GM19467 (cell line): ENCODE data around the gene PCLO.

Experiments
- ATAC-seq: cut with Tn5 transposase; IDR thresholded peaks from one replicate; pipeline ENCODE4 v1.9.1; 2021; ENCODE audit warnings: mild to moderate bottlenecking, moderate library complexity; ENCODE audit not compliant: unreplicated experiment

The PCLO gene, protein sequence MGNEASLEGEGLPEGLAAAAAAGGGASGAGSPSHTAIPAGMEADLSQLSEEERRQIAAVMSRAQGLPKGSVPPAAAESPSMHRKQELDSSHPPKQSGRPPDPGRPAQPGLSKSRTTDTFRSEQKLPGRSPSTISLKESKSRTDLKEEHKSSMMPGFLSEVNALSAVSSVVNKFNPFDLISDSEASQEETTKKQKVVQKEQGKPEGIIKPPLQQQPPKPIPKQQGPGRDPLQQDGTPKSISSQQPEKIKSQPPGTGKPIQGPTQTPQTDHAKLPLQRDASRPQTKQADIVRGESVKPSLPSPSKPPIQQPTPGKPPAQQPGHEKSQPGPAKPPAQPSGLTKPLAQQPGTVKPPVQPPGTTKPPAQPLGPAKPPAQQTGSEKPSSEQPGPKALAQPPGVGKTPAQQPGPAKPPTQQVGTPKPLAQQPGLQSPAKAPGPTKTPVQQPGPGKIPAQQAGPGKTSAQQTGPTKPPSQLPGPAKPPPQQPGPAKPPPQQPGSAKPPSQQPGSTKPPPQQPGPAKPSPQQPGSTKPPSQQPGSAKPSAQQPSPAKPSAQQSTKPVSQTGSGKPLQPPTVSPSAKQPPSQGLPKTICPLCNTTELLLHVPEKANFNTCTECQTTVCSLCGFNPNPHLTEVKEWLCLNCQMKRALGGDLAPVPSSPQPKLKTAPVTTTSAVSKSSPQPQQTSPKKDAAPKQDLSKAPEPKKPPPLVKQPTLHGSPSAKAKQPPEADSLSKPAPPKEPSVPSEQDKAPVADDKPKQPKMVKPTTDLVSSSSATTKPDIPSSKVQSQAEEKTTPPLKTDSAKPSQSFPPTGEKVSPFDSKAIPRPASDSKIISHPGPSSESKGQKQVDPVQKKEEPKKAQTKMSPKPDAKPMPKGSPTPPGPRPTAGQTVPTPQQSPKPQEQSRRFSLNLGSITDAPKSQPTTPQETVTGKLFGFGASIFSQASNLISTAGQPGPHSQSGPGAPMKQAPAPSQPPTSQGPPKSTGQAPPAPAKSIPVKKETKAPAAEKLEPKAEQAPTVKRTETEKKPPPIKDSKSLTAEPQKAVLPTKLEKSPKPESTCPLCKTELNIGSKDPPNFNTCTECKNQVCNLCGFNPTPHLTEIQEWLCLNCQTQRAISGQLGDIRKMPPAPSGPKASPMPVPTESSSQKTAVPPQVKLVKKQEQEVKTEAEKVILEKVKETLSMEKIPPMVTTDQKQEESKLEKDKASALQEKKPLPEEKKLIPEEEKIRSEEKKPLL (N-terminal part only)

DNA sequence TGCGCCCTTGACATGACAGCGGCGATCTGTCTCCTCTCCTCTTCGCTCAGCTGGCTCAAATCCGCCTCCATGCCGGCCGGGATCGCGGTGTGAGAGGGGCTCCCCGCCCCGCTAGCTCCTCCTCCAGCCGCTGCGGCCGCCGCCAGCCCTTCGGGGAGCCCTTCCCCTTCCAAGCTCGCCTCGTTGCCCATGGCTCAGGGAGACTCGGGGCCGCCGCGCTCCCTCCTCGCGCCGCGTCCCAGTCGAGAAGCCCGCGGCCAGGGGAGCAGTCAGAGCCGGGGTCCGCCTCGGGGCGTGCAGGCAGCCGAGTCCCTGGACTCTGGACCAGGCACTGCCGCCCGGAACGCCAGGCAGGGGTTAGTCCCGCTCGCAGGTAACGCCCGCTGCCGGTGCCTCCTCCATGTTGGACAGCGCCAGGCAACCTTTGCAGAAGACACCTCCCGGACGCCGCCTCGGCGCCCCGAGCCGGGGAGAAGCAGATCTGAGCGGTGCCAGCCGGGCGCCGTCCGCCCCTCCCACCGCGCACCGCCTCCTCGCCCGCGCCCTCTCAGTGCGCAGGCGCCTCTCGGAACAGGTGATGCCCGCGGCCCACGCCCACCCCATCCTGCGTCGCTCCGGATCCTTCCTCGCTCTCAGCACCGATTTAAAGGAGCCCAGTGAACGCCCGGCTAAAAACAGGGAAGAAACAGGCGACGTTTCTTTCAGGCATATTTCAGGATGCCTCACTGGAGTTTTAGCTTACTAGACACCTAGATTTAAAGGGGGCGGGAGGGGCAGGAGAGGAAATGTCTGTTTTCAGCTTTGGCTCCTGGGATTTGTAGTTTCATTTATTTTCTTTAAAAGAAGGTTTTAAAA, at the start of gene PCLO:
Gene PCLO (minus strand): TSS at position 483 of the 855 bp plus-strand sequence. CDS start 292 bp downstream, at position 191.
- peak; percentile 93 for ATAC-seq

DNA sequence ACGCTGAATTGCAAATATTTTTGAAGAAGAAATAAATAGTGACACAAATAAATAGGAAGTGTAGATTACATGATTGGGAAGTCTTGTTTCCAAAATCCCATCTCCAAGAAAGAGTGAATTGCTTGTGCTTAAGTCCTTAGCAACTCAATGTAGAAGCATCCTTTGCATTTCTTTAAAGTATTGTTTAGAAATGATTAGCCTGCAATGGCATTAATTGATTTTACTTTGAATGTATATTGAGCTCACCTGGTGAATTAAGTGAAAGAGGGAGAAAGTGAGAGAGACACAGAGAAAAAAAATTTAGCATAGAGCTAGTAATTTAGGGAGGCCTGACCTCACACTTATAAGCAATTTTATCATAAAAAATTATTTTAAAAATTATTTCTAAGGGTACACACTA, 49.0 kb upstream of the PCLO start:
- no peak for ATAC-seq

DNA sequence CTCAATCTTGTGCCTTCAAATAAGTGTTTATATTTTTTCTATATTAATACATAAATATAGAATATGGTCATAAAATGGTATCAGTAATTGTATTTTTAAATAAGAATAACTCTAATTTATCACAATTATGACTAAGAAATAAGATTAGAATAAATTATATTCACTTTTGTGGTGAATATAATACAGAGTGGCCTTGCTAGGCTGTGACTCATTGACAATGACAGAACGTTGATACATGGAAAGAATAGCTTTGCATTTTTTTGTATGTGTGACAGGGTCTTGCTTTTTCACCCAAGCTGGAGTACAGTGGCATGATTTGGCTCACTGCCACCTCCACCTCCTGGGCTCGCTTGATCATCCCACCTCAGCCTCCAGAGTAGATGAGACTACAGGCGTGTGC, 47.8 kb upstream of the PCLO start:
- no peak for ATAC-seq

DNA sequence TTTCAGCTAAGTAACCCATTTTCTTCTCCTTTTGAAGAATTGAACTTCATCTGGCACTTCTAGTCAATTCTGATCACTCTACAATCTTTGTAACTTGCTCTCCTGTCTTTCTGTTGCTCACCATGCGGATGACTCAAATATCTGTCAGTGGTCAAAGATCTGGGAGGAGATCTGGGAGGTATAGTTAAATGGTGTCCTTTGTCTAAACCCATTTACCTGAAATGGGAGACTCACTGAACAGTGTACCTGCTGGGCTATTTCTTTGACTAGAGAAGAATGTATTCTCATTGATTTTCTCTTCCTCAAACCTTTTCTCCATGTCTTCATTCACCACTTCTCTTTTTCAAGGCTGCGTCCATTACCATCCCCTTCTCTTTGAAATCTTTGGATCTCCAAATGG, 42.0 kb upstream of the PCLO start:
- no peak for ATAC-seq

DNA sequence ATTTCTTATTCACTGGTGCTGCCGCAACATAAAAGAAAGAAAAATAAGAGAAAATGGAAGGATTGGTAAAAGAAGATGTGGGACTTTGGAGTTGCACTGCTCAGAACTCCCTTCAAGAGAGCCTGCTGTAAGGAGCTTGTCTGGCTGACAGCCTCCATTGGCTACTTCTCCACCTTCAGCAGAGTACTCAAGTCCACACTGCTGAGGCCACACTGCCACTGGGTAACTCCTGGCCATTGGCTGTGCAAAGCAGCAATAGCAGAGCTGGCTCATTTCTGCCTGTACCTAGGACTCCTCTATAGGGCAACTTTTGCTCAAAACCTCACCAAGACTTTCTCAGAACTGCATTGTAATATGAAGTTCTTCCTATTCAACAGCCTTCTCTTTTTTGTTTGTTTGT, 38.7 kb upstream of the PCLO start:
- ATAC-seq: no peak

DNA sequence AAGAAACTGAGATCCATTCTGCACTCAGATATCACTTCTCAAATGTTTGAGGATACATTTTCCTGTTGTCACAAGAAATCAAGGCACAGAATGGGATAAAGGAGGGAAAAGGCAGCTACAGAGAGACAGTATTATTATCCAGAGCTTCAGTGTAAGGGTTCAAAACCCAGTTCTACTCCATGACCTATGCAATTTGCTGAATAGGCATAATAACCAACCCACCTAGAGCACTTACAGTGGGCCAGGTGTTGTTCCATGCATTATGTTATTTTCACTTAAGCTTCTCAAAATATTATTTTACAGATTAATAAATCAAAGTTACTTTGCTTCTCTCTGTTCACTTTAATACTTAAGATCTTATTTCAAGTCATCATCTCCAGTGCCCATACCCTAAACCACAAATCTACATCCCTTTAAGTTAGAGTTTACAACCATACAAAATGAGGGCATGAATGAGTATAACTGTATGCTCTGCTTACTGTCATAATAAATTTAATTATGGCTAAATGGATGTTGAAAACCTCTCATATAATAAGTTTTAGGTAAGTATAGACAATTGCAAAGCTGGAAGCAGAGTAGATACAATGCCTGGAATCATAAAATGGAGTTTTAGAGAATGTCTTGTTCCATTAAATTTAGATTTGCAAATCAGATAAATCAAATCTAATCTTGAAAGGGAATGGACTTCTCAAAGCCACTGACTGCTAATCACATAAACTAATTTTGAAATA, 28.1 kb upstream of the PCLO start:
- no peak for ATAC-seq

DNA sequence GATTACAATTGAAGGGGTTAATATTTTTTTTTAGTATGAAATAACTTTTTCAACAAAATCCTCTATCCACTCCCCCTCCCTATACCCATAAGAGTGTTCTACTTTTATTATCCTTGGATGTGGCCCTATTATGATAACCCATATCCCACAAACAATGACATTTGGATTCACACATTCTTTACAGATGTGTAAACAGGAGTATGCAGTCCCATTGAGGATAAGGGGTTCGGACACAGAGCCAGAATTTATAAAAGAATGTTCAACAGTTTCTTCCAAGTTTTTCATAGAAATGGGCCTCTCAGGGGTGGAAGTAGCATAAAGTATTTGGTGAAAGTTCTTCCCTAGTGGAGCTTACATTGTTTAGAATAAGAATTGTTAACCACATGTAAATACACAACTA, 16.1 kb upstream of the PCLO start:
- ATAC-seq: no peak

DNA sequence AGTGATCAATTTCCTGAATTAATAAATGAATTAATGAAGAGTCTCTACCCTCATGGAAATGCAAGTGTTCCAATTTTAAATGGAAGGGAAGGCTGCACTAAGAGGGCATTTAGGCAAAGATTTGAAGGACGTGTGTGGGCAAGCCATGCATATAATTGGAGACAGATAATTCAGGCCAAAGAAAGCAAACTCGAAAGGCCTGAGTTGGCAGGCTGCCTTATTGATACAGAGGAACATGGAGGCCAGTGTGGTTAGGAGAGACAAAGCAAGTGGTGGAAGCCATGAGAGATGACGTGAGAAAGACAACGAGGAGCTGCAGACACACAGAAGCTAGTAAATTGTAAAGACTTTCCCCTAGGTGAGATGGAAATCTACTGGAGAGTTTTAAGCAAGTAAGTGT, 15.4 kb upstream of the PCLO start:
- ATAC-seq: no peak

DNA sequence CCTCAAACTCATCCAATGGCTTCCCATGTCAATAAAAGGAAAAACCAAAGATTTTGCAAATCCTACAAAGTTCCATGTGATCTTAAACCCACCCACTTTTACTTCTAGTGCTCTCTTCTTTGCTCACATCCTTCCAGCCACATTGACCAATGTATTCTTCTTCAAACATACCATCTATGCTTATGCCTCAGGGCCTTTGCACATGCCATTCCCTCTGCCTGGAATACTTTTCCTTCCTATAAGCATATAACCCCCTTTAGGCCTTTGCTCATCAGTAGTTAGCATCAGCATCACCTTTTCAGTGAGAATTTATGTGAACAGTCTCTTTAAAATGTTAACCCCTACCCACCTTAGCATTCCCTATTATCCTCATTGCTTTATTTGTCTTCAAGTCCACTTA, 11.0 kb upstream of the PCLO start:
- no peak for ATAC-seq

DNA sequence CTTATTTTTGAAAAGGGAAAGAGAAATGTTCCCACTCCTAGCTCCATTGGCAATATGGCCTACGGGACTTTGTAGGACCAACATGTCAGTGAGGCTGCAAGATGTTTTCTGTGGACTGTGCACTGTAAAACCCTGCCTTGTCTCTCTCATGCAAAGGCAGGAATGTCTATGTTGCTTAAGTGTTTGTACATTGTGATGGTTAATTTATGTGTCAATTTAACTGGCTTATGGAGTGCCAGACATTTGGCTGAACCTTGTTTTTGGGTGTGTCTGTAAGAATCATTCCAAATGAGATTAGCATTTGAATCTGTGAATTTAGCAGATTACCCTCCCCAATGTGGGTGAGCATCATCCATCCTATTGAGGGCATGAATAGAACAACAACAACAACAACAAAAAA, 4.1 kb upstream of the PCLO start:
- no peak for ATAC-seq

DNA sequence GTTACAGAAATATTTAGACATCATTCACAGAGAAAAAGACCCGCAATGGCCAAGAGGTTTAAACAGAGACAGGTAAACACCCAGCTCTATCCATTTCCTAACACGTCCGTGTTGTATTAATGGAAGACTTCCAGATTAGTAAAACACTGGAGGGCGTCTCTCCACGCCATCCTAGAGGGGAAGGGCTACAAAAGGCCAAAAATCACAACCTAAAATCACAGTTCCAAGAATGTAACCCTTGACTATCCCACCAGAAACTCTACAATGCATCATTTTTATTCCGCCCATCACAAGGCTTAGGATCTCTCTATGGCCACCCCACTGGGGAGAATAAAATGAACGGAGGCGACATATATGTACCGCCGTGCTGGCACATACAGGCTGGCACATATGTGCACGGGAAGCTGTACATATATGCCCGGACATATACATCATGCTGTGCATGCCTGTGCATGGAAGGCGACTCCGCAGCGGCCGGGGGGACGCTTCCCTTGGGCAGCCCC, 734 bp downstream of the PCLO start:
- ATAC-seq: no peak

DNA sequence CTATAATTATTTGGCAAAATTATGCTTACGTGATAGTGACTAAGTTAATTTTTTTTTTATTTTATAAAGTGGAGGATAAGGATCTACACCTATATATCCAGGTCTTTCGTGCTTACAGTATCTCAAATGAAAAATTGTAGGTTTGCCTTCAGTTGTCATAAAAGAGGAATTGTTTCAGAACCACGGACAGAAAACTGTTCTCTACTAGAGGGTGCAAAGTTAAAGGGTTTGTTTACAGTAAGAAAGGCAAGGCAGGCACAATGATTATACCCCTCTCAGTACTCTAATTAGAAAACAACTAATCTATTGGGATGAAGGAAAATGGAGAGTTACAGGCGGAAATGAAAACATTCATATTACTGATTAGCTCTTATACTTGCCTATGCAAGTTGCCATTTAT, 1.5 kb downstream of the PCLO start:
- ATAC-seq: no peak

DNA sequence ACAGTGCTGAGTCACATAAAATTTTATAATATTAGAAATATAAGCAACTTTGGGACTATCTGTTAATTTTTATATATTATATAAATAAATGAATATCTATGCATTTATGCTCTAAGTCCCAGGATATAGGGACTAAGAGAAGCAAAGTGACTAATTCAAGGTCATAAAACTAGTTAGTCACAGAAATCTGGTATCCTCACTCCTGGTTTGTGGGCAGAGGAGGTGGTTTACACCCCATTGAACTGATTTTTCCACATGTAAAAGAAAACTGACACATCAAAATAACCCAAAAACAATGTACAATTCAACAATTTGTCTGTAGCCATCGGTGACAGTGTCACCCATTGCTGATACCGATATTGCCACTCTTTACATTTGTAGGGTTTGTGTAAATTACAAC, 3.0 kb downstream of the PCLO start:
- ATAC-seq: no peak

DNA sequence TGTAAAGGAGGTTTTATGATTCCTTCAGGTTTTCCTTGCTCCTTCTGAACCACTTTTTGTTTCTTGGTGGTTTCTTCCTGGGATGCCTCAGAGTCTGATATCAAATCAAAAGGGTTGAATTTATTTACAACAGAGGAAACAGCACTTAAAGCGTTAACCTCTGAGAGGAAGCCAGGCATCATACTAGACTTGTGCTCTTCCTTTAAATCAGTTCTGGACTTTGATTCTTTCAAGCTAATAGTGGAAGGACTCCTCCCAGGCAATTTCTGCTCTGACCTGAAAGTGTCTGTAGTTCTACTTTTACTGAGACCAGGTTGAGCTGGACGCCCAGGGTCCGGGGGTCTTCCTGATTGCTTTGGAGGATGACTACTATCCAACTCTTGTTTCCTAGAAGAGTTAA, 6.7 kb downstream of the PCLO start:
- ATAC-seq: no peak

DNA sequence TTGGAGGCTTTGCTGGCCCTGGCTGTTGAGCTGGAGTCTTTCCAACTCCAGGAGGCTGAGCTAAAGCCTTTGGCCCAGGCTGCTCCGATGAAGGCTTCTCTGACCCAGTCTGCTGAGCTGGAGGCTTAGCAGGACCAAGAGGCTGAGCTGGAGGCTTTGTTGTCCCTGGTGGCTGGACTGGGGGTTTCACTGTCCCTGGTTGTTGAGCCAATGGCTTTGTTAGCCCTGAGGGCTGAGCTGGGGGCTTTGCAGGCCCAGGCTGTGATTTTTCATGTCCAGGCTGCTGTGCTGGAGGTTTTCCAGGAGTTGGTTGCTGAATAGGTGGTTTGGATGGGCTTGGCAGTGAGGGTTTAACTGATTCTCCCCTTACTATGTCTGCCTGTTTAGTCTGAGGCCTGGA, 7.3 kb downstream of the PCLO start:
- ATAC-seq: no peak

DNA sequence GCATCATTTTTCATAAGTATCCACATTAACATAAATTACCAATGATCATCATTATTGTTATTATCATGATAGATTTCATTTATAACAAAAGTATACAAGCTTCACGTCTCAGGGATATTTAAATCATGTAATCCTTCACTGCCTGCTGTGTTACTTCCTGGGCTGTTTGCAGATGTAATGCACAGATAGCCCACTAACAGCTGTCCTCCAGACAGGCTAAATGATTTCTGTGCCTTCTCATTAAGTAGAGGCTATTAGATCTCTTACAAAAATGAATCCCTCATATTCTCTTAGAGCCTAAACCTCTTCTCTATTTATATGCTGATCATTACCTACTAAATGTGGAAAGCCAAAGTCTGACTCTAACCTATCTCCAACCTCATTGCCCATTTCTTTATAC, 9.3 kb downstream of the PCLO start:
- no peak for ATAC-seq

DNA sequence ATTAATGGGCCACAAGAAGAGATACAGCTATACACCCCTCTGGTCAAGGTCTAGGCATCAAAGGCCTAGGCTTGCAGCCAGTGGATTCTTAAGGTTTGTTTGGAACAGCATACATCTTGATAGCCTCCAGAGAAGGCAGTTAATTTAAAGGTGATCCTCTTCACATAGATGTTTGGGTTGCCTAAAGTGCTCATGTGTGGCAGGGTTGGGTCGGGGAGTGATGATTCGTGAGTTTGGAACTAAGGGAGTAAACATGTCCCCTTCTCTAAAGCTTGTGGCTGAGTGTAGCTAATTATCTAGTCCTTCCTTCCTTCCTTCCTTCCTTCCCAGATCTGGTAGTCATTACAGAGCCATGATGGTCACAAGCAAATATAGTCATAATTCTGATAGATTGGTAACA, 12.4 kb downstream of the PCLO start:
- no peak for ATAC-seq

DNA sequence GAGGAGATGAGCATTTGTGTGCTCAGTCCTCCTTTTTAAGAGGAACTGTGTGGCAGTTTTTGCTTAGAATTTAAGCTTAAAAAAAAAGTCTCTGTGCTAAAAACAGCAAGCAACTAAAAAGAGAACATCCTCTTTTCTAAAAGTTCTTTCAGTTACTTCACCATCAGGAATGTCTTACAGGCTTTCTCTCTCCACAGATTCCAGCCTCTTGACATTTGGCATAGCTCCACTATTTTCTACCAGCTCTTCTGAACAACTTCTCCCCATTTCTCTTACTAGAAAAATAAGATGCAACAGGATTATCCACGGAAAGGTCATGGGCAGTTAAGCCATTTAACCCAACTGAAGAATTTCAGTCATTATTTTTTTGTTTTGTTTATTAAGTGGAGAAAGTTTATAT, 13.2 kb downstream of the PCLO start:
- no peak for ATAC-seq

DNA sequence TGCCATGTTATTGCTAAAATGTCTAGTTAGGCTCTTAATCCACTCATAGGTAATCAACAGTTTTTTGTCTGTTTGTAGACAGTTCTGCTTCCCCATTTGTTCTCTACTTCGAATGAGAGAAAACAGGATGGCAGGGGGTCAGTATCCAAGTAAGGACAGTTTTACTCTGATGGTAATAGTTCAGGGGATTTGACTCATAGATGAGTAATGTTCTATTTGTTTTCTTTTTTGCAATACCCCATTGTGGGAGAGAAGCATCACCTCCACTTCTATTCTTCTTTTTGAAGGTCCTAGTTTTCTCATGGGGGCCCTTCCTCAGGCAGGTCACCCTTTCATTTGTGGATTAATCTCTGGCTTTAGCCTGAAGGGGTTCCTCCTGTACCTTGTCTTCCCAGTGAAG, 13.9 kb downstream of the PCLO start:
- ATAC-seq: no peak

DNA sequence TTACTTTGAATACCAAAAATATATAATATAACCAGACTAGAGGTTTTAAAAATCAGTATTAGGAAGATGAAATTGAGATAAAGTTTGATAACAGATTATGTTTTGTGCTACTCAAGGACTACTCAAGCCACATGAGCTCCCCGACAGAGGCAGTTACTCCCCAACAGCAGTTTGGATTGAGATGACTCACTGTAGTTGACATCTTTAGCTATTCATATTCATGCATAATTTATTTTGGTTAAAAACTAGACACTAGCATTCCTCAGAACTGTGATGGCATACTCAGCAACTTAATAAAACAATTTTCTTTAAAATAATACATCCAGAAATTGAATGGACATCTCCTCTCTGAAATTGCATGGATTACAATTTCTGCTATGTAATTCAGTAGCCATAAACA, 19.6 kb downstream of the PCLO start:
- no peak for ATAC-seq
